RPMI8226 (cell line): Measurements from ENCODE around the gene MCIDAS.

Source experiments
- DNase-seq: peaks from one replicate; pipeline ENCODE4 v3.0.0-alpha.2; 2015

MCIDAS gene

DNA sequence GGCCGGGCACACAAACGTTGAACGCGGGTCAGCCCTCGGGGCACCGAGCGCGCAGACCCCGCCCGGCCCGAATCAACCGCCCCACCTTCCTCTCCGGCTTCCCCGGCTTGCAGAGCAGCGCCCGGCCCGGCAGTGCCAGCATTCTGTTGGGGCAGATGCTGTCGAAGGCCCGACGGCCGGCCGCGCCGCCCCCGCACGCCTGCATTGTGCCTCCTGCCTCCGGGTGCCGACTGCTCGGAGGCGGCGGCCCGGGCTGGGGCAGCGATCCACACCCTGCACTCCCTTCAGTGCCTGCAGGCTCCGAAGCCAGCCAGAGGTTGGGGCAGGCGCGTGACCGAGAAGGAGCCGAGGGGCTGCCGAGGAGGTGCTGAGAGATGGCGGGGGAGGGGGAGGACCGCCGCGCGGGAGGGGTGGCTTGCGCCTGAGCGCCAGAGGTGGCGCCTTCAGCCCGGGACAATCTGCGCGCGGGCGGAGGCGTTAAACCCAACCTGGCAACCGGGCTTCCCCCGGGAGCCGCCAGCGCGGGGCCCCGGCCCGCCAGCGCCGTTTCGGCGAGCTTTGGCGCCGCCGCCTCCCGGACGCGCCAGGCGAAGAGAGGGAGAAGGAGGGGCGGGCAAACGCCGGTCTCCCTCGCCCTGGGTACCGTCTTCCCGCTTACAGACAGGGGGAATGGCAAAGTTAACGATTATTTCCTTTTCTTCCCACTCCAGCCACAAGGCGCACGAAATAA lies at the start of gene MCIDAS:
Gene MCIDAS, minus strand, starts transcription at position 382 of the 730 bp plus-strand sequence. Its CDS starts 177 bp downstream, at position 205.
- DNase-seq: peak; percentile 87

DNA sequence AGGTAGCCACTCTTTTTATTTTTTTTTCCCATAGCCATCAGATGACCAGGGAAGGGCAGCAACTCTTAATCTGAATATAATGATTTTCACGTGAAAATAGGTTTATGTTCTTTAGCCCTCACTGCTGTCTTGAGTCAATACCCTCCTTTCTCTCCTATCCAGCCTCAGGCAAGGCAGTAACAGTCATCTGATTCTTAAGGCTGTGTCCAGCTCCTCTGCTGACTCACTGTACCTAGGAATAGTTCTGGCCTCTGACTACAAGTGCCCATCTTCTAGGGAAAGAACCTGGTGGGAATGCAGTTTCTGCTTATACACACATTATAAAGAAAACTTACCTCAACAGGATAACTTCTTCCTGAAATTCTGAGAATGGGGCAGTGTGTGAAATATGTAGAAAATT lies 49.7 kb upstream of the MCIDAS start:
- DNase-seq: no peak

DNA sequence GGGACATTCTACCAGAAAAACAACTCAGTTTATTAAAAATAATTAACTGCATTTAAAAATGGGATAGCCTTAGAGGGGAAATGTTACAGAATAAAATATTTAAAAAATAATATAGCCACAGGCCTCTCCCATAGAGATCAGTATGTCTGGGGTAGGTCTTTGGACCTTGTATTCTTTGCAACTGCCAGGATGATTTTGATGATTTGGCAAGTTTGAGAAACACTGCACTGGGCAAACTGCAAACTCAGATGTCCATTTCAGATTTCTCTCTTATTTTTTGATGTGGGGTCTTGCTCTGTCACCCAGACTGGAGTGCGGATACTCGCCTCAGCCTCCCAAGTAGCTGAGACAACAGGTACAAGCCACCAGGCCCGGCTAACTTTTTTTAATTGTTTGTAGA lies 31.2 kb upstream of the MCIDAS start:
- no peak for DNase-seq

GRCh38 chr5:55254802-55255201 lies 27.7 kb upstream of the MCIDAS start:
- DNase-seq: no peak

GRCh38 chr5:55250064-55250463 lies 22.9 kb upstream of the MCIDAS start:
- DNase-seq: no peak

GRCh38 chr5:55241746-55242145 lies 14.6 kb upstream of the MCIDAS start:
- peak; percentile 66 for DNase-seq

GRCh38 chr5:55236800-55237199 lies 9.7 kb upstream of the MCIDAS start:
- DNase-seq: no peak

DNA sequence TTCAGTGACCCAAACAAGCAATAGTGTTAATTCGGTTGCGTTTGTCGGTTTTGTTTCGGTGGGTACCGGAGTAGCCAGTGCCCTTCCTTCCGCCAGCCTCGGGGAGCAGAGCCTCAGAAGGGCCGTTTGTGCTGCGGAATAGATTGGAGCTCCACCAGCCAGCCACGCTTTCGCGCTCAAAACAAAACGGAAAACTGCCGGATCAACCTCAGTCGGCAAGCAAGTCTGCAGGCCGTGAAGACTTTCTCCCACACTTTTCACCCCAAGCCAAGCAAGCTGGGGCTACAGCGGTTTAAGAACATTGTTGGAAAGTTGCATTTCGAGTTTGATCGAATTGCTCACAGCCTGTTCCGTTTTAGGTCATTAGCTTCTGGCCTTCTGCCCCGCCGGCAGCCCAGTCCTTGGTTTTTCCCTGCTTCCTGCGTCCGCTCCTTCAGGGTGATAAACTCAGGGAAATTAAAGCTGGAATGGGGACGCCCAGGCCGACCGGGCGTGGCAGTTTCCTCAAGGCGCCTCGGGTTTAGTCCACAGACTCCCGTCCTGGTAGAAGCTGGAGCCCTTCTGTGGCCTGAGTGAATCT lies 7.1 kb upstream of the MCIDAS start:
- peak; percentile 41 for DNase-seq

GRCh38 chr5:55232985-55233928 lies 6.1 kb upstream of the MCIDAS start, which contains the start of gene CCNO:
Gene CCNO (minus strand): TSS chr5:55233608. CDS start chr5:55233523, 85 bp downstream.
- peak; percentile 89 for DNase-seq

- DNase-seq: peak; percentile 27
Observed at GRCh38 chr5:55232271-55232984, 5.3 kb upstream of the MCIDAS start.

DNA sequence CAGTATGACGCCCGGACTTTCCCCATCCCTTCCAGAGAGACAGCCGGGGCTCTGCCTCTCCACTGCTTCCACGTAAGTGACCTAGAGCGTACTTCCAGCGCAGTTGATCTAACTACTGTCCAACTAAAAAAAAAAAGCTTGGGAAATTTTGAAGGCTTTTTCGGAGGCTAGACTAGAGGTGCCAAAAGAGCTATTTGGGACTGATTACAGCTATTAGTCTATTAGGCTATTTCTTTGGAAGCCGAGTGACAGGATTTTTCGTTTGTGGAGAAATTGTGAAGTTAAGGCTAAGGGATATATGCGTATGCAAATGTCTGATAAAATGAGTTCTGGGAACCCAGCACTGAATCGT lies 4.8 kb upstream of the MCIDAS start:
- no peak for DNase-seq

GRCh38 chr5:55231029-55231918 lies 4.2 kb upstream of the MCIDAS start:
- DNase-seq: peak; percentile 33

- DNase-seq: no peak
Observed at GRCh38 chr5:55230086-55230629, 3.0 kb upstream of the MCIDAS start.

- DNase-seq: no peak
Observed at GRCh38 chr5:55227664-55228430, 732 bp upstream of the MCIDAS start.

DNA sequence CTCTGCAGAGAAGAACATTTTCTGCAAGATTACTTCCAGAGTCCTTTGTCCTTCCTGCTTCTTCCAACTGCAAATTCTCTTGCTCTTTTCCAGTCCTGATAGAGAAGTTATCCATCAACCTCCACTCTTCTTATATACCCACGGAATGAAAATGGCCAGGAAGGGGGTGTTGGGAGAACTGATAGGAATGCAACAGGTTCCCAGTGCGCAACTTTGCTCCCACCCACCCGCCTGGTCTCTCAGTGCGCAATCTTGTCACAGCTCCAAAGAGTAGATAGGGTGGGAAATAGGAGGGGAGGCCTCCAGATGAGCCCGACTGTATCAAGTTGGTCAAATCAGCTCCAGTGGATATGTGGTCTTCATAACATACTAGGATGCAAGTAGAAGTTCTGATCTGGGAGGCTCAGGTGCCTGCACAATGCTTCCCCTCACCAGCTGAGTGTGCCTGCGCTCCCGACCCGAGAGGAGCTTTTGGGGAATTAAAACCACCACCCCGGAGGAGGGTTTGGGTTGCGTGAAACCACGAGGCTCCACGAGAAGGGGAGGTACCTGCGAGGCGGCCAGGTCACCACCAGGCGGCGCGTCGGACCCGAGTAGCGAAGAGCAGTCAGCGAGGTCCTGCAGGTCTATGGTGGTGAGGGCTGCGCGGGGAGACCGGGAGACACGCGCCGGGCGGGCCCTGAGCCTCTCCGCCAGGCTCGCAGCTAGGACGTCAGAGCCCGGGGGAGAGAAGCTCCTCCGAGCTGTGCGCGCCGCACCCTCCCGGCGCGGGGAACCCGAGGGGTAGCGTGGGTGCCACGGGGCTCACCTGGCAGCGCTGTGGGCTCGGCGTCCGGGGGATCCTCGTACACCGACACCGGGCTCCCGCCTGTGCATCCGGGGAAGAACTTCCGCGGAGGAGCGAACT lies 835 bp downstream of the MCIDAS start:
- DNase-seq: peak; percentile 89

- no peak for DNase-seq
Observed at GRCh38 chr5:55225346-55225745, 1.8 kb downstream of the MCIDAS start.

- DNase-seq: no peak
Observed at GRCh38 chr5:55223812-55224240, 3.3 kb downstream of the MCIDAS start.

DNA sequence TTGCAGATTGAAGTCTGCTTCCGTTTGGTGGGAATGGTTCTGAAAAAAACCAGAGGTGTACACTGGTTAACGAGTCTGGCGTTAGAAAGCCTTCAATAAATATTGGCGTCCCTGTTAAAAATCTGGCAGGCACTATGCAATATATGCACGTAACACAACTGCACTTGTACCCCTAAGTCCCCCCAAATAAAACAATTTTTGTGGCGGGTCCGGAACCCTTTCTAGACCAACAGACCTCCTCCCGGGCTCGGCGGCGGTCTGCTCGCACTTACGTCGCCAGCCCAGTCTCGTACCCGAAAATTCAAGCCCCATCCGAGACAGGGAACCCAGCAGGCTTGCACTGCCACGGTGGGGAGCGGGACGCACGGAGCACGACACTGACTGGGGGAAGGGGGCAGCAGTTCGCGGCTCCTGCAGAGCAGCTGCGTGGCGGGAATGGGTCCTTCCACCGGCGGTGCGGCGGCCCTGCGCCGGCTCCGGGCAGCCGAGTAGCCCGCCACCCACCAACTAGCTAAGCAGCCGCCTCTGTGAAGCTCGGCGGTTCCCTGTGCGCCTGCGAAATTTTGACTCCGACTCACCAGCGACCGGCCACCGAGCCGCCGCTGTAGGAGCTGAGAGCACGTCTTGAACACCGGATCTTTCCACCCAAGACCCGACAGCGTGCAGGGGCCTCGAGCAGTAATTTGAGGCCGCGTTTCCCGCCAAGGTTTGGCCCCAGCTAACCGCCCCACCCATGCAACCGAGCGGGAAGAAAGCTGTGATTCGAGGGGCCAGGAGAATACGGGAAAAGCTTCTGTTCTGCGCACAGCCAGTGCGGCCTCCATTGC lies 3.9 kb downstream of the MCIDAS start:
- no peak for DNase-seq
